GM18858 (cell line): ENCODE measurements around the gene EYS.
"Not testable (repeated sequence)": the region's sequence is repeated elsewhere in the genome, so short reads cannot be mapped to it uniquely, and the experiment has no call there.

Source experiments
- ATAC-seq: cut with Tn5 transposase; IDR thresholded peaks from one replicate; pipeline ENCODE4 v1.9.1; 2021; ENCODE audit not compliant: unreplicated experiment

EYS gene

DNA sequence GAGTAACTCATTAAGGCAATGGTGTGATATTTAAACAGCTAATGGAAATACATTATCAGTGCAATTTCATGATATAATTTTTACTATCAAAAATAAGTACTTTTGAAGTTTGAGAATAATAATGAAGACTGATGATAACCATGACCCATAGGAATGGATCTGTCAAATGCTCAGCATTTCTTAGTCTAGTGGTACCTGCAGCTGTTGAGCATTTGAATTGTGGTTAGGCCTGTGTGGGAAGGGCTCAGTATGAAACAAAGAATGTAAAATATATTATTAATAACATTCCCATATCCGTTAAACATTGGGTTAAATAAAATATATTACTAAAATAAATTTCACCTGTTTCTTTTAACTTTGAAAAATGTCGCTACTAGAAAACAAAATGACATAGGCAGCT lies 1898.5 kb downstream of the EYS start:
- ATAC-seq = no peak

DNA sequence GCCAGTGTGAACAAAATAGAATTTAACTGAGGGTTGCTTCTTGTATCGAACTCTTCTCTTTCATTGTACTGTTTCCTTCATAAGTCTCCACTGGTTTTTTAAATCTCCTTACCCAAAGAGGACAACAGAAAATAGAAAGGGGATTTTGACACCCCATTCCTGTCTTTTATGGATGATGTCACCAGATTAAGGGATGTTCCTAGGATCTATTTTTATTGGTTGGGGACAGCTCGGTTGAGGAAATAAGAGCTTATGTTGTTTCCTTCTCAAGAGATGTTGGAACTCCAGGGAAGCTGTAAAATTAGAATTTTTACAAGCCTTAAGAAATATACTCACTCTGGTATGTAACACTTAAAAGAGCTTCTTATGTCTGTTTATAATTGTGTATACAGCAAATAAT lies 1900.0 kb downstream of the EYS start:
- no peak for ATAC-seq

DNA sequence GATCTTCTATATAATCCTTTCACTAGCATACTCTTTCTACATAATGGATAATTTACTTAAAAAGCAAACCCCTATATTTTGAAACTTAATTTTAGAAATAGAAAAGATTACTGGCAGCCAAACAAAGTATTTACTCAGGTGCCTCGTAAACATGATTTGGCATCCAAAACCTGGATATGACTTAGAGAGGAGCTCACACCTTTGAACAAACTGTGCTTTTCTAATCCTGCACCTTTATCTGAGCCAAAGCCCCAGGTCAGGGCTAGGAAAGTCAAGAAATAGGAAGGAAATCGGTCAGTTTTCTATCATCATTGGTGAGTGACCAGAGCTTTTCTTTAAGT lies 1900.5 kb downstream of the EYS start:
- no peak for ATAC-seq

DNA sequence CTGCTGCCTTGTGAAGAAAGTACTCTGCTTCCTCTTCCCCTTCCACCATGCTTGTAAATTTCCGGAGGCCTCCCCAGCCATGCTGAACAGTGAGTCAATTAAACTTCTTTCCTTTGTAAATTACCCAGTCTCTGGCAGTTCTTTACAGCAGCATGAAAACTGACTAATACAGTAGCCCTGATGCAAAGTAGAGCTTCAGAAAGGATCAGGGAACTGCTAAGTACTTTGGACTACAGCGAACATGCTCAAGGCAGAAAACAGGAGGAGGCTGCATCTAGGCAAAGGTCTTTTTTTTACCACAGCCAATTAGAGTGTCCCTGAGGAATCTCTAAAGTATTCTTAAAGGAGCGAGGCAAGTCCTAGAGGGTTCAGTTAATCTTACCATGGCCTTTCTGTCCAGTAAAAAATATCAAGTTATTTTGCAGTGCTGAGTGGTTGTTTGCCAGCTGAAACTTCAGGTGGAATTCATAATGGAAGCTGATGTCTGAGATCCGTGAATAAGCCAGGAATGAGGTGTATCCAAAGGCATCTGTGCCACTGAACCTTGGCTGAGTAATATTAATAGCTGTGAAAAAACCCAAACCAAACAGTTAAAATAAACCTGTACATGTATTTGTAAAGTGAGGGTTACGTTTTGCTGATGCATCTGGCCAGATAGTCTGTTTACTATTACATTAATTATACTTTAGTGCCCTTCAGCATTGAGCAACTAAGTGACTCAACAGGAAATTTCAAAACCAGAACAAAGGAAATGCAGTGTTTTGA lies 1901.0 kb downstream of the EYS start:
- no peak for ATAC-seq

DNA sequence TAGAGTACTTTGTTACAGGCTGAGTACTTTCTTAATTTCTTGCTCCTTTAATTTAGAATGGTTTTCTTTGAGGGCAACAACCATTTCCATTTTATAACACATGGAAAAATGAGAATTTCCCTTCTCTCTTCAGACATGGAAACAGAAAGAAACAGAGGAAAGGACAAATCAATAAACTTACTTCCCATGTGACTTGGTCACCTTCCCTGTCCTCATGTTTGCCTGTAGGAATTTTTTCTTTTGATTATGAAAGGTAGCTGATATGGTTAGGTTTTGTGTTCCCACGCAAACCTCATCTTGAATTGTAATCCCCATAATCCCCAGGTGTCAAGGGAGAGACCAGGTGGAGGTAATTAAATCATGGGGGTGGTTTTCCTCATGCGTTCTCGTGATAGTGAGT lies 1901.7 kb downstream of the EYS start:
- no peak for ATAC-seq

DNA sequence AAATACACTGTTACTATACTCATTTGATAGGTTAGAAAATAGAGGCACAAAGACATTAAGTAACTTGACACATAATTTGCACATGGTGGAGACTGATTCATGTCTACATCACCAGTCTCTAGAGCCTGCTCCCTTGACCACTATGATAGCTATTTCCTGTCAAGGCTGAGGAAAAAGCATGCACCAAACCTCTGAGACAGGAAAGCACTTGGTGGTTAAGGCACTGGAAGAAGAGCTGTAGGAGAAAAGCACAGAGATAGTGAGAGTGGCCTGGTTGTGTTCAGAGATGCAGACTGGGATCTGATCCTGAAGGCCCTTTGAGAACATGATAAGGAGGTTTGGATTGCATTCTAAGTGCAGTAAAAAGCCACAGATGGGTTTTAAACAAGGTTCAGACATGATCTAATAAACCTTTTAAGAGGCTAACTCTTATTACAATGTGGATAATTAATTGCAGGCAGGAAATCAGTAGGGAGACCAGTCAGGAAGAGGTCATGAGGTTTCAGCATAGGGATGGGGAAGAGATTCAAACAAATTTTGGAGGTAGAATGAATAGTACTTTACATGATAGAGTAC lies 1902.6 kb downstream of the EYS start:
- ATAC-seq = no peak

DNA sequence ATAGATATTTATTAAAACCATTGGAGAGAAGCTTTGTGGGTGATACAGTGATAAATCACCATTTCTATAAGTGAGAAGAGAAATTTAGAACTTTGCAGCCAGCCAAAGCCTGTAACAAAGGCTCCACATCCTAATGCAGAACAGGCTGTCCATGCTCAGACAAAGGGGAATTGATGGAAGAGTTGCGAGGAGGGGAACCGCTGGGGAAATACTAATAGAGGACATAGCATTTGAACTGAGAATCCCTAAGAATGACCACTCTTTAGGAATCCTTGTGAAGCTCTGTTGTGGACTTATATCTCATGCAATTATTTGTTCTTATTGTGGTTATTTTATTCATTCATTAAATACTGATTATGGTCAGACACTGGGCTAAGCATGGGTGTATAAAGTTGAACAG lies 1903.7 kb downstream of the EYS start:
- no peak for ATAC-seq

DNA sequence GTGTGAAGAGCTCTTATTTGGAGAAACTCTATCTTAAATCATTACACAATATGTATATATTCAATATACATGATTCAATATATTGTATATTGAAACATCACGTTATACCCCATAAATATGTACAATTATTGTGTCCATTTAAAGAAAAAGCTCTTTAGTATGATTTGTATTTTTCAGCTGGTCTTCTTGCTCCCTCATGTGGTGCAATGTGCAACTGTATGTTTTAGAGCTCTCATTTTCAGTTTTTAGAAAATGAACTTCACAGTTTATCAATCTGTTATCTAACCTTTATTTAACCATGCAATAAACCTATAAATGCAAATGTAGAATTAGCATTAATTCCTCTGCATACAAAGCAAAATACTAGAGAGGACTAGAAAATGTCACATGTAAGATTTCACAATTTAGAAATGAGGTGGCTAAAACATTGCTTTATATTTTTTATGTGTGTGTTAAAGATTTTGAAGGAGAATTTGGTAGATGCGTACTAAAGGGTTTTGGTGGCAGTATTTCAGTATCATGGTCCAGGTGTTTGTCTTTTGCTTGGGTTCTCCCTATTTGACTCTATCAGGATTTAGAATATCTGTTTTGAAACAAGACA lies 1904.3 kb downstream of the EYS start:
- ATAC-seq = peak; percentile 38

DNA sequence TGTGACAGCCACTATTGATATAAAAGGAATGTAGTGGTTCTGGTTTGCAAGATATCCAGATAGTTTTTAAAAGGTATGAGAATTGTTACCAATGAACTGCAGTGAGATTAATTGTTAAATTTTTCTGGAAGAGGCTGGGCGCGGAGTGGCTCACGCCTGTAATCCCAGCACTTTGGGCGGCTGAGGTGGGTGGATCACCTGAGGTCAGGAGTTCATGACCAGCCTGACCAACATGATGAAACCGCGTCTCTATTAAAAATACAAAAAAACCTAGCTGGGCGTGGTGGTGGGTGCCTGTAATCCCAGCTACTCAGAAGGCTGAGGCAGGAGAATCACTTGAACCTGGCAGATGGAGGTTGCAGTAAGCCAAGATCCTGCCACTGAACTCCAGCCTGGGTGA lies 1906.6 kb downstream of the EYS start:
- ATAC-seq = not testable (repeated sequence)

DNA sequence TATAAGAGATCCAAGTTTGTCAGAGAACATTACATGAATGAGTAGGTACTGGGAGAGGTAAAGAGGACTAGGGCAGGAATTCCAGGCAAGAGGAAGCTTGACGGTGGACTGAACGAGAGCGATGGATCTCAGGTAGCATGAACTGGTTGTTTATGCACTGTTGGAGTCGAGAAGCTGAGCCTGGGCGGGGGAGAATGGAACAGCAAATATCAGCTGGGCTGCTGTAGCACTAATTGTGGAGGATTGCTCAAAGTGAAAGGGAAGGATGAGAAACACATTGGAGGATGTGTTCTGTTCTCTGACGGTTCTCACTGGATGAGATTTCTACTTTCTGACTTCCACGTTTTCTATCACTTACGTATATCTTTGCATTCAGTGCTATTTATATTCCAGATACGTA lies 1907.2 kb downstream of the EYS start:
- ATAC-seq = no peak

DNA sequence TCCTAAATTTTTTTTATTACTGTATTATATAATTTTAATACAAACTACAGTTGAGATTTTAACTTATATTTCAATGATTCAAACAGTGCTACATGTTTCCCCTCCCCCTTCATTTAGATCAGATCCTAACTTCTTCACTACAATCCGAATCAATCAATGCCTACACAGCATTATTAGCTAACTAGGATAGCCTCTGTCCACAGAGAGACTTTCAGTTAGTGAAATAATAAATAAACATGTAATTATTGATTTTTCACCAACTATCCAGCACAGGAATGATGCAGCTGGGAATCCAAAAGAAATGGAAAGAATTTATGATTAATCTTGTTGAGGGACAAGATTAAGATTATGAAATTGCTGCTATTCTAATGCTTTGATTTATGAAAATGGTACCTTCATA lies 1907.7 kb downstream of the EYS start:
- no peak for ATAC-seq

DNA sequence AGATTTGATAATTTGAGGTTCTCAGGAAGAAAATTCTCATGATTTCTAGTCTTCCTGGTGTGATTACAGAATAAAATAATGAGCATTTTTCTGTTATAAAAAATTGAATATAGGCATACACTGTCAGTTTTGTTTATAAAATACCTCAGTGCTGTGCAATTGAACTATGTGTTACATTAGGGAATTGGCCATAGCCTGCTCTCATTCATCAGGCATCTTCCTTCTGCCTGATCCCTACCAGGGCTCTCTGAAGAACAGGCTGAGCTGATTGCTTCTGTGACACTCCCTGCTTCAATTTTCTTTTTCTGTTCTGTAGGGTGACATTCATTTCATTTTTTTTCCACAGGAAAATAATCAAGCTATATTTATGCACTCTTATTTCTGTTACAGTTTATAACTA lies 1908.6 kb downstream of the EYS start:
- no peak for ATAC-seq

DNA sequence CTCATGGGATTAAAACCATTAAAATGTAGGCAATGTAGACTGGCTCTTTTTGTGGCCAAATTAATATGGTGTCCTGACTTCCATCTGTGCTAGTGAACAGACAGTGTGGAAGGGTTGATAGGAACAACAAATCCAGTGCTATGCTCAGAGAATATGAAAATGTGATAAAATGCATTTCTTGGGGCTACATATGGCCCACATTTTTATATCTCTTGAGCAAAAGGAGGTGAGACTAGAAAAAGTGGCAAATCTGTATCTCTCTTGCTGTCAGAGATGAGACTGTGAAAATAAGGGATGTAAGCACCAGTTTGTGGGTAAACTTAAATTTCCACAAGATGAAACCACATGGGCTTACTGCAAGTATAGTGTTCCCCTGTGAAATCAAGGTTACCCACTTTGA lies 1909.3 kb downstream of the EYS start:
- no peak for ATAC-seq

DNA sequence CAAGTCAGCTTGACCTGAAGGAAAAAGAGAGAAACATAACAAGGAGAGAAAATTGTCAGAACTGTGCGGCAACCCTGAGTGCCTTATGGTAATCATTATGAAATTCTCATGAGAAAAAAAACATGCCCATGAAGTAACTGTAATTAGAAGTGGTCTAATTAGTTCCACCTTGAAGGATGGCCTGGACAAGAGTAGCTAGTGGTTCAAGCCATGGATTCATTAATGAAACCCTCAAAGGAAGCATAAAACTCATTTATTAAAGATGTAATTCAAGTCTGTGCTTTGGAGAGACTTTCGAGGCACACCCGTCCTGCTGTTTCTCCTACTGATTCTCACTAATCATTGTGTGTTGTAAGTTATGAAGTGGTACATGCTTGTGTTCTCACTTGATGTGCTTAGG lies 1911.2 kb downstream of the EYS start:
- ATAC-seq = no peak

DNA sequence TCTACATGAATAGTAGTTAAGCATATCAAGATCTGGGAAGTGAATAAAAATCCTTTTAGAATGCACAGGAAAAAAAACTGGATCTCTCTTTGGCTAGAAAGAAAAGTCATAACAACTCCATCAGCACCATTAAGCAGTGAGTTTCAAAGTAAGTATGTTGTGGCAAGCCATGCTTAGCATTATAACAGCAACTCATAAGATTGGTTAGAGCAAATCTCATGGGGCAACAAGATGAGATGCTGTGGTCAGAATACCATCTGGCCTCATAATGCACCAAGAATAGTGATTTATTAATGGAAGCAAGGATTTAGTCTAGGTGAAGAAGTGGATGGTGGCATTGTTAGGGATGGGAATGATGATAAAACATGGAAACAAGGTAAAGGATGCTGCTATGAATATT lies 1912.0 kb downstream of the EYS start:
- no peak for ATAC-seq

DNA sequence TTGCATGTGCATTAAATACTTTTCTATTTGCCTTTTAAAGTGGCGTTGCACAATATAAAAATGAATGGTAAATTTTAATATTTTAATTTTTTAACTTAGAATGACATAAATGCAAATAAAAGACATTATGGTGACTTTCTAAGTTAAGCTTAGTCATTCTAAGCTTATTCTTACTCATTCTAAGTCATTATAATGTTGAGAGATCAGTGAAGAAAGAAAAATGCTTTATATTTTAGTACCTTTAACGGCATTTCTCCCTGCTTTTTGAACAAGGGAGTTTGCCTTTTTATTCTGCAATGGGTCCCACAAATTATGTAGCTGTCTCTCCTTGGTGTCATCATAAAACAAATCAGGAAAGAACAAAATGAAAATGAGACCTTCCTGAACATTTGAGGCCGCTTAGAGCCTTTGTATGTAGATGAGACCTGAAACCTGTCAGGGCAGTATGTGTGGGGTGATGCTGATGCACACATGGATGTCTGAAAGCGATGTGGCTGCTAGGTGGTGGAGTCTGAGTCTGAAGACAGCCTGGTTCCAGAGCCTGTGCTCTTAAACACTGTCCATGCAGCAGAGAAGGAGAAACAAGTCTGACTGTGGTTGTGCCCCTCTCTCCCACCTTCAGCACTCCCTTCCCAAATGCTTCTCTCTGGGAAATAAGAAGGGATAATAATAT lies 1913.4 kb downstream of the EYS start:
- peak; percentile 33 for ATAC-seq

DNA sequence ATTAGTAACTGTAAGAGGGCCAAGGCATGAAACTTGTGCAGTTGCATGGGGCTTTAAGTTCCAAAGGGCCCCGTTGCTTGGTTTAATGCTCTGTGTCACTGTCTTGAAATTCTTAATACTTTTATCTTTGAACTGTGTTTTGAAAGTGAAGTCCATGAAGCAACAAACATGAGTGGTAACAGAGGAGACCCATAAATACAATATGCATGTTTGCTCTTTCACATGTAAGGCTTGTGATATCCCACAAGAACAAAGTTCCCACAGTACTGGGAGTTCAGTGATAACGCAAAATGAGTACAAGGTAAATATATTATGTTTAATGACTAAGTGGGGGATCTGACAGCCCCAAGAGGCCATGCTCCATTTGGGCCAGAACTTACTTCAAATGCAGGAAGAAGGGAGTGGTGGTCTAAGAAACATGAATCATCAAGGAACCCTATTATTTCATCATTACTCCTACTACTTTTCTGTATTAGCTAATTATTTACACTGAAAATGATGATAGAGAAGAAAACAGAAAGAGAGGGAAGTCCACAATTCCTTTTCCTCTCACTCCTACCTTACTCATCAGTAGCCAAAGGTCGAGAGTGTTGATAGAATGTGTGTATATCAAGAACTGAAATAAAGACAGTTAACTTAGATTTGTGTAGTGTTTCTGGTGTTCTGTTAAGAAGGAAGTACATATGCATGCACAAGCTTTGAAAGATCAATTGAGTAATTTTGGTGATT lies 1914.1 kb downstream of the EYS start:
- ATAC-seq = no peak

DNA sequence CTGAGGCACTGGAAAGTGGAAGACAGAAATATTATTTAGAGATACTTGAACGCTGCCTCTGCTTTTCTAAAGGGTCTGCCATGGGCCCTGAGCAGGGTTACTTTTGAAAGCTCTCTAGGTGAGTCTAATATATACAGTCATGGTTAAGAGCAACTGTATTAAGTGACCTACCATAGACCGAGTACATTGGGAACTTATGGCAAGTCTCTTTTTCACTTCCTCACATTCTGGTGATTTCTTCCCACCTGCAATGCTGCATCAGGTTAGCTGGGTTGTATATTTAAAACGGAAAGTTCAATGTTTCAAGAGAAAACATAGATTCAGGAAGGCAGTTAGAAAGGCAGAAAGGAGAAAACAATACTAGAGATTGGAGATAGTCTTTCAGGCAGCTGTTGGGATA lies 1916.7 kb downstream of the EYS start:
- ATAC-seq = peak; percentile 56

DNA sequence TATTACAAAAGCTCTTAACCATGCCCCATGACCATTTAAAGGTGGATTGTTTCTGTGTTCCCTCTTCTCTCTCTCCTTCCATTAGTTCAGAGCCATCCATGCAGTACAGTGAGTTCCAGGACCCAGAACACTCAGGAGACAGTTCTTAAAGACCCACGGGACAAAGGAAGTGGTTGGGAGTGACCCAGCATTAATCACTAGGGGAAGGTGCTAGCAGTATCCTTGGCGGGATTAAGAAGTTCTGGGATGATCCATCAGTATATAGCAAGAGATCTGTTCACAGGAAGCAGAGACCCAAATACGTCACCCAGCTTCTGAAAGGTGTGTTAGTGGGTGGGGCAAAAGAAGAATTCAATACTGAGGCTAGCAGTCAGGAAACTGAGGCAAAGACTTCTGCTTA lies 1917.3 kb downstream of the EYS start:
- no peak for ATAC-seq

DNA sequence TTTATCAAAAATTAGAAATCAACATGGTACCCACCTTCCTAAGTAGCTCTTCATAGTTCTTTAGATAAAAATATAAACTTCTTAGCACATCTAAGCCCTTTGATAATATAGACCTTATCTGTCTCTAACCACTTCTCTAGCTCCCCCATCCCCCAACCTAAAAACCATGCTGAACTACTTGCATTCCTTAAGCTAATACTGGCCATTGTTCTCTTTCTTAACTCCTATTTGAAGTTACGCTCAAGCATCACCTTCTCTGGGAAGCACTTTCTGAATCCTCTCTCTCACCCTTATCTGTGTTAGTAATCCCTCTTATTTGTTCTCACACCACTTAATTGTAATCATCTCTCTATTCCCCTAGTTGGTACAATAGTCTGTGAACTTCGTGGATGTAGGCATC lies 1918.5 kb downstream of the EYS start:
- ATAC-seq = no peak

DNA sequence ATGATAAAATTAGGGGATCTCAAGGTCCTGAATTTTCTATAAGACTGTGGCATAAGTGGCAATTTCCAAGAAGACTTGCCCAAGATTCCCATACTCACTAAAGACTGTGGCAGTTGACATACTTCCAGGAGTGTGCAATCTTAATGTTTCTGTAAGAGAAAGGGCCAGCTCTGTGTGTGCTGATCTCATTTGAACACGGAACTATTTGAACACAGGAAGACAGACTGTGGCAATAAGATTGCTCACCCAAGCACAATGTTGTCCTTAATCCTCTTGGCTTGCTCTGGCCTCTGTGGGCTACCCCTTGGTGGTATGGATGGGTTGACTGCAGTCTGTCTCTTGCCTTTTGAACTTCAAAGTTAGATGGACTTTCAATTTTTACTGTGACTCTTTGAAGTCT lies 1920.0 kb downstream of the EYS start:
- ATAC-seq = no peak

DNA sequence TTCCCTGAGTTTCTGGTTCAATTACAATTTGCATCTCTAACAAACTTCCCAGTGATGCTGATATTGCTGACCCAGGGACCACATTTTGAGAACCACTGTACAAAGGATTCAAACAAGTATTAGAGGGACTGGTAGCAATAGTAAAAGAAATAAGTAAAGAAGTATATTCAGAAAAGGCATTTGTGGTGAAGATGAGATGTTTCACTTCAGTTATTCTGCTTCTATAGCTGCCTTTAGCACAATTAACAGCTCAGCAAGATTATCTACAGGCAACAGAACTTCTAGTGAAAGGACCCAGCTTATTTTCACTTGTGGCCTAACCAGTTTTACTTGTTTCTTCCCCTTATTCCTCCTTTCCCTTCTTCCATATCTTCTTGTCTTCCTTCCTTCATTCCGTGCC lies 1922.0 kb downstream of the EYS start:
- ATAC-seq = no peak
